LoVo (cell line): ENCODE data around the gene TBC1D22A.
"Not testable (repeated sequence)": the region's sequence is repeated elsewhere in the genome, so short reads cannot be mapped to it uniquely, and the experiment has no call there.

ENCODE experiments used
- DNase-seq: peaks from one replicate; pipeline ENCODE4 v3.0.0-alpha.2; 2016; ENCODE audit warnings: low spot score

The TBC1D22A gene

GRCh38 chr22:46774253-46774979, 12.0 kb downstream of the TBC1D22A start:
- DNase-seq = no peak

GRCh38 chr22:46774980-46775849, 12.8 kb downstream of the TBC1D22A start:
- DNase-seq = no peak

DNA sequence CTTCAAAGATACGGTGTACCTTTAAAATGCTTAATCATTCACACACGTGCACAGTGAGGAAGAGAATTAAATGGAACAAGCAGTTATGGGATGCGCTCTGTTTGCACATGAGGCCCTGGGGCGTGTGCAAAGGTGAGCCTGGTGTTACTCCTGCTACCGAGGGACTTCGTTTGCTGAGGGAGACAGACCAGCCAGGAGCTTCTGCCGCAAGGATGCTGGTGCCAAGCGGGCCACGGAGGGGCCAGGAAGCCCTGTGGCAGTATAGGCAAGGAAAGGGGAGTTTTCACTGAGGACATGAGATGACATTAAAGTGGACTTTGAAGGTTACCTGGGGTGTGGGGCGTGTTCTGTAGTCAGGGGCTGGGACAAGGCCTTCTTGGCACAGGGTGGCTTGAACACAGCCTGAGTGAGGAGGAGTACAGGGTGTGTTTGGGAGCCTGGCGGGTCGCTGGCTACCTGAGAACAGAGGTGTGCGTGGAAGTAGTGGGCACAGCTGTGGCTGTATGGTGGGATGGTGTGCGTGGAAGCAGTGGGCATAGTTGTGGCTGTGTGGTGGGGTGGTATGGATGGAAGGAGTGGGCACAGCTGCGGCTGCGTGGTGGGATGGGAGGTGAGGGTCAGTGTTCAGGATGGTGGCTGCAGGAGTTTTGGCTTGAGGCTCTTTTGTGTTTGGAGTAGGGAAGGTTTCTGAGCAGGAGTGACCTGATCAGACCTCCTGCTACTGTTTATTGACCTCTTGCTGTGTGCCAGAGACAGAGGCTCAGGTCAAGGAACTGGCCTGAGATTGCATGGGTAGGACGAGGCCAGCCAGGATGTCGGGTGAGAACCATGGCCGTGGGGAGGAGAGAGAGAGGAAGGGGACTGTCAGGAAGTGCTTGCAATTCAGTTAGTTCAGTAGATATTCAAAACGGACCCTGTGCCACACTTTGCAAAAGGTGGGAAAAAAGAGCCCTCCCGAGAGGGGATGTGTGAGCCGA, 13.7 kb downstream of the TBC1D22A start:
- DNase-seq = no peak

DNA sequence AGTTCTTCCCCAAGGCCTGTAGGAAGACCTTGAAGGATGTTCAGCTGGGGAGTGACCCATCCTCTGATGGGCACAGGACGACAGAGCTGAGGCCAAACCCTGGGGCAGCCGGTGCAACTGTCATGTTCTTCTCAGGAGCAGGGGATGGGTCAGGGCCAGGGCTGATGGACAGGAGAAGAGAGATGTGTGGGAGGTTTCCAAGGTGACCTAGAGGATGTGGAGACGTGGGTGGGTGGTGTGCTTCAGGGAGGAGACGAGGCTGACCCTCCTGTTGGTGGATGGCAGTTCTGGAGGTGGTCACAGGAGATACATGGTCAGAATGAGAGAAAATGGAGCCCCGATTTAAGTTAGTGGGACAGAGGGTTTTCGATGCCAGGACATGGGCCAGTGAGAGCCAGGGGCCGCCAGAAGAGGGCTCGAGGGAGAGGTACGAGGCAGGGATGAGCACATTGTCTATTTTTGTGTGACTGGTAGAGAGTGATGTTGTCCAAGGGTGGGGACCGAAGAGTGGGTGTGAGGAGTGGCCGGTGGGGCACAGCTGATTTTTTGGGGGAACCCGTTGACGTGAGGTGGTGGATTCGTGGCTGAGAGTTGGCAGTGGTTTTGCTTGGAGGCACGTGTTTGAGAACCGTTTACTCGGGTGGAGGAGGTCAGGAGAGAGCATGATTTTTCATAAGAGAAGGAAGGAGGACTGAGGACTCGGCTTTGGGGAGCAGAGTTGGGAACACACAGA, 14.6 kb downstream of the TBC1D22A start:
- DNase-seq = no peak

DNA sequence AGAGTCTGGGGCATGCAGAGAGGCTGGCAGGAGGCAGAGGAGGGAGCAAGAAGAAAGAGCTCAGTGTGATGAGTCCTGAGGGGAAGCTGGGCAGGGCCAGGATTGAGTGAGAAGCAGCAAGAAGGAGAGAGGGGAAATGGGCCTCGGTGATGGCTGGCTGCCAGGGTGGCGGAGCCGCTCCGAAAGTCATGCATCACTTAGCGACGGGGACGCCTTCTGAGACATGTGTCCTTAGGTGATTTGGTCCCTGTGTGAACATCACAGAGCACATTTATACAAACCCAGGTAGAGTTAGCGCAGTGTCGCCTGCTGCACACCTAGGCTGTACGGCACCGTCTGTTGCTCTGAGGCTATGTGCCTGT, 15.1 kb downstream of the TBC1D22A start:
- DNase-seq = no peak

GRCh38 chr22:46779023-46779422, 16.6 kb downstream of the TBC1D22A start:
- DNase-seq = no peak

GRCh38 chr22:46779651-46780050, 17.2 kb downstream of the TBC1D22A start:
- DNase-seq = no peak

GRCh38 chr22:46780453-46780852, 18.0 kb downstream of the TBC1D22A start:
- DNase-seq = no peak

- DNase-seq = no peak
Observed at GRCh38 chr22:46781291-46781690, 18.8 kb downstream of the TBC1D22A start.

GRCh38 chr22:46782200-46782599, 19.8 kb downstream of the TBC1D22A start:
- not testable (repeated sequence) for DNase-seq

GRCh38 chr22:46783721-46784120, 21.3 kb downstream of the TBC1D22A start:
- DNase-seq = no peak

GRCh38 chr22:46788441-46789172, 26.2 kb downstream of the TBC1D22A start:
- no peak for DNase-seq

- no peak for DNase-seq
Observed at GRCh38 chr22:46789992-46790391, 27.5 kb downstream of the TBC1D22A start.

DNA sequence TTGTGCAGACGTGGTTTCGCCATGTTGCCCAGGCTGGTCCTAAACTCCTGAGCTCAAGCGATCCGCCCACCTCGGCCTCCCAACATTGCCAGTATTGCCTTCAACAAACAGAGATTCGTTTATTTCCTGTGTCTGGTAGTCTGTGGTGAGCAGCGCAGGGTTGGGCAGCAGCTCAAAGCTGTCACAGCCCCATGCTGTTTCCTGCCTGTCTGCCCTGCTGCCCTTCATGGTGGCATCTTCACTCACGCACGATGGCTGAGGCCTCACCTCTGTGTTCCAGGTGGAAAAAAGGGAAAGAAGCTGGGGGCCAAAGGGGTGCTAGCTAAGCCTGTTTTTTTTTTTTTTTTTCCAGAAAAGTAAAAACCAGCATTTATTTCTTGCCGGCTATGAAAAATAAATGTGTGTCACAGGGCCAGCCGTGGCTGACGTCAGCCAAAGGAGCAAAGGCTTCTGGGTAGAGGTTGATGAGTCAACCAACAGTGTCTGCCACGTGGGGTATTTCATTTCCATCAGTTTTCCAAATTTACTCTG, 28.8 kb downstream of the TBC1D22A start:
- no peak for DNase-seq

GRCh38 chr22:46792061-46792796, 29.8 kb downstream of the TBC1D22A start:
- no peak for DNase-seq

- DNase-seq = no peak
Observed at GRCh38 chr22:46792841-46793261, 30.4 kb downstream of the TBC1D22A start.

- no peak for DNase-seq
Observed at GRCh38 chr22:46793497-46793896, 31.0 kb downstream of the TBC1D22A start.

- no peak for DNase-seq
Observed at GRCh38 chr22:46794067-46794466, 31.6 kb downstream of the TBC1D22A start.

- no peak for DNase-seq
Observed at GRCh38 chr22:46794491-46794890, 32.0 kb downstream of the TBC1D22A start.

DNA sequence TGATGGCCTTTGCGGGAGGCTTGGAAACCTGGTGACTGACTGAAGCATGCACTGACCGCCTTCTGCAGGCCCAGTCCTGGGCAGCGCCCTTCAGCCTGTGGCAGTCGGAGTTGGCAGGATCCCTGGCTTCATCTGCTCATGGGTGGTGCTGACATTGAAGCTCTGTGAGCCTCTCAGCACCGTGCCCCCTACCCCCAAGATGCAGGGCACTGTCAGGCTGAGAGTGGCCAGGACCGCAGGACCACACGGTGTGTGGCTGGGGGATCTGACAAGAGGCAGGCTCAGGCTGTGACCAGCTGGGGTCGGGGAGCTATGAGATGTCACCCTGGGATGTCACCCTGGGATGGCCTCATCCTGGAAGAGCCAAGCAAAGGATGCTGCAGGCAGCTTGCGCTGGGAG, 32.7 kb downstream of the TBC1D22A start:
- no peak for DNase-seq
